Measurements from ENCODE around the gene ELOVL6. TPM values are rescaled to one million over a fixed set of nuclear protein-coding genes. Genes with fewer than 3 reads are reported as not detected.

The ELOVL6 gene
- total and polyA plus RNA-seq, 9 donors, result 0.36 to 10.4 (median 3.6) TPM

DNA sequence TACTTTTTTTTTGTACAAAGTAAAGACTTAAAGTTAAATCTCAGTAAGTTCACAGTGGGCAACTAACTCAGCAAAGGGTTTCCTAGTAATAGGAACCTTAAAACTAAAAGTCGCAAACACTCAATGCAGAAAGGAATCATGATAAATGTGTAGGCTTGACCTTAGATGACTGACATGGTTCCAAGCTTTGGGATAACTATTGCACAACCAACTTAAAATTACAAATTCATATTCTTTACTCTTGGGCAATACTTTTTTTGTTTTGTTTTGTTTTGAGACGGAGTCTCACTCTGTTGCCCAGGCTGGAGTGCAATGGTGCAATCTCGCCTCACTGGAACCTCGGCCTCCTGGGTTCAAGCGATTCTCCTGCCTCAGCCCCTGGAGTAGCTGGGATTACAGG, 8.2 kb downstream of the ELOVL6 start:
- DNase-seq, result no peak
- intact Hi-C loops (cut with DNase I), result no loop called here
- Histone ChIP-seq H3K36me3 (no peaks in the 10 kb centered on the region), H3K9me3 (no peaks in the 10 kb centered on the region), H3K4me3 (no peak overlapping the region), H3K4me1 (ENCODE audit: insufficient read depth) (no peaks in the 10 kb centered on the region), H3K27me3 (no peaks in the 10 kb centered on the region), H3K27ac (no peak overlapping the region)
- 96 to 97% (median 96%) methylated on average over 5 of the region's 5 CpGs for WGBS, 3 donors
- TF ChIP-seq CTCF (IDR thresholded peaks at IDR 0.05) (no peak), POLR2A (IDR thresholded peaks at IDR 0.05) (no peak), EP300 (IDR thresholded peaks at IDR 0.05) (no peak)

- H3K4me1 ChIP-seq (ENCODE audit: insufficient read depth), result no peaks in the 10 kb centered on the region
- no peaks in the 10 kb centered on the region for H3K36me3 ChIP-seq
- no peak overlapping the region for H3K4me3 ChIP-seq
- H3K27ac ChIP-seq, result no peak overlapping the region
- no peaks in the 10 kb centered on the region for H3K9me3 ChIP-seq
- 56 to 67% (median 58%) methylated on average over 1 of the region's 1 CpG for WGBS, 3 donors
- intact Hi-C loops (cut with DNase I), result no loop called here
- TF ChIP-seq CTCF (IDR thresholded peaks at IDR 0.05), result no peak
- no peak for TF ChIP-seq POLR2A (IDR thresholded peaks at IDR 0.05)
- no peak for TF ChIP-seq EP300 (IDR thresholded peaks at IDR 0.05)
- no peaks in the 10 kb centered on the region for H3K27me3 ChIP-seq
- no peak for DNase-seq
Measured at GRCh38 chr4:110188113-110188512, 10.3 kb downstream of the ELOVL6 start.

DNA sequence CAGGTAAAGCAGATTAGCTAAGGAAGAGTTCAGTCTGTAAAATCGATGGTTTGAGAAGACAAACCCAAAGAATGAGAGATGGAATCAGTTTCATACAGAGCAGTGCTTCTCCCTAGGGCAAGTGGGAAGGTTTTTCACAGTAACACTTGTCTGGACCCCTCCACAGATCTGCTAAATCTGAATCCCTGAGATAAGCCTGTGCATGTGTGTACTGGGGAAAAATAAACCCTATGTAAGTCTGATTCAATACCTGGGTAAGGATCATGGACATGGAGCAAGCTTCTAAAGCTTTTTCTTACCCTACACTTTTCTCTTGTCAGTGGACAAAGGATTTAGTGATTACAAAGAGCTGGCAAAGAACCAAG, 13.6 kb downstream of the ELOVL6 start:
- intact Hi-C loops (cut with DNase I), result no loop called here
- 72 to 84% (median 82%) methylated on average over 1 of the region's 1 CpG for WGBS, 3 donors
- Histone ChIP-seq H3K4me3 (no peak overlapping the region), H3K27ac (no peak overlapping the region), H3K36me3 (no peaks in the 10 kb centered on the region), H3K9me3 (no peaks in the 10 kb centered on the region), H3K4me1 (ENCODE audit: insufficient read depth) (no peaks in the 10 kb centered on the region), H3K27me3 (no peaks in the 10 kb centered on the region)
- no peak for DNase-seq
- TF ChIP-seq POLR2A (IDR thresholded peaks at IDR 0.05) (no peak), CTCF (IDR thresholded peaks at IDR 0.05) (no peak), EP300 (IDR thresholded peaks at IDR 0.05) (no peak)

GRCh38 chr4:110184140-110184790, 14.2 kb downstream of the ELOVL6 start:
- 55 to 64% (median 63%) methylated on average over 4 of the region's 4 CpGs for WGBS, 3 donors
- H3K9me3 ChIP-seq, result no peaks in the 10 kb centered on the region
- TF ChIP-seq POLR2A (IDR thresholded peaks at IDR 0.05) (no peak), CTCF (IDR thresholded peaks at IDR 0.05) (no peak), EP300 (IDR thresholded peaks at IDR 0.05) (no peak)
- H3K4me3 ChIP-seq, result no peak overlapping the region
- H3K36me3 ChIP-seq, result no peaks in the 10 kb centered on the region
- no peak overlapping the region for H3K27ac ChIP-seq
- intact Hi-C loops (cut with DNase I), result no loop called here
- no peak for DNase-seq
- H3K4me1 ChIP-seq (ENCODE audit: insufficient read depth), result no peaks in the 10 kb centered on the region
- no peaks in the 10 kb centered on the region for H3K27me3 ChIP-seq
